ENCODE data around the gene ATP8B1.

Gene ATP8B1

DNA sequence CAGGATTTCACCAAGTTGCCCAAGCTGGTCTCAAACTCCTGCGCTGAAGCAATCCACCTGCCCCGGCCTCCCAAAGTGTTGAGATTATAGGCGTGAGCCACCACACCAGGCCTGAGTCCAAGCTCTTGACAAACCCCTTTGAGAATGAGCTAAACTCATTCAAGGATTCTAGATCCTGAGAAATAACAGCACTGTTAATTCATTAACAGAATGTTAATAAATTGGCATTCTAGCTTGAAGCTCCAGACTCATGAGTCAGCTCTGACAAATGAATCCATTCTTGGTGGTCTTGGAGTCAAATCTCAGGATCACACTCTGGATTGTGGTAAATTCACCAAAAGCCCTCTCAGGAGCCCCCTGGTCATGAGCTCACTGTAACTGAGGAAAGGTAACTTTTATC is 183.2 kb downstream of the ATP8B1 start:
- peak overlapping the region; percentile 88 for H3K4me3 ChIP-seq (replicated peaks; ENCODE audit: low read depth, low read length)
- TF ChIP-seq, protein P1, sequence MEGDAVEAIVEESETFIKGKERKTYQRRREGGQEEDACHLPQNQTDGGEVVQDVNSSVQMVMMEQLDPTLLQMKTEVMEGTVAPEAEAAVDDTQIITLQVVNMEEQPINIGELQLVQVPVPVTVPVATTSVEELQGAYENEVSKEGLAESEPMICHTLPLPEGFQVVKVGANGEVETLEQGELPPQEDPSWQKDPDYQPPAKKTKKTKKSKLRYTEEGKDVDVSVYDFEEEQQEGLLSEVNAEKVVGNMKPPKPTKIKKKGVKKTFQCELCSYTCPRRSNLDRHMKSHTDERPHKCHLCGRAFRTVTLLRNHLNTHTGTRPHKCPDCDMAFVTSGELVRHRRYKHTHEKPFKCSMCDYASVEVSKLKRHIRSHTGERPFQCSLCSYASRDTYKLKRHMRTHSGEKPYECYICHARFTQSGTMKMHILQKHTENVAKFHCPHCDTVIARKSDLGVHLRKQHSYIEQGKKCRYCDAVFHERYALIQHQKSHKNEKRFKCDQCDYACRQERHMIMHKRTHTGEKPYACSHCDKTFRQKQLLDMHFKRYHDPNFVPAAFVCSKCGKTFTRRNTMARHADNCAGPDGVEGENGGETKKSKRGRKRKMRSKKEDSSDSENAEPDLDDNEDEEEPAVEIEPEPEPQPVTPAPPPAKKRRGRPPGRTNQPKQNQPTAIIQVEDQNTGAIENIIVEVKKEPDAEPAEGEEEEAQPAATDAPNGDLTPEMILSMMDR (IDR thresholded peaks at IDR 0.05; ENCODE audit: low read depth, low read length, missing control alignments) = no peak
- no peak for DNase-seq (ENCODE audit: extremely low read depth, low read depth)

DNA sequence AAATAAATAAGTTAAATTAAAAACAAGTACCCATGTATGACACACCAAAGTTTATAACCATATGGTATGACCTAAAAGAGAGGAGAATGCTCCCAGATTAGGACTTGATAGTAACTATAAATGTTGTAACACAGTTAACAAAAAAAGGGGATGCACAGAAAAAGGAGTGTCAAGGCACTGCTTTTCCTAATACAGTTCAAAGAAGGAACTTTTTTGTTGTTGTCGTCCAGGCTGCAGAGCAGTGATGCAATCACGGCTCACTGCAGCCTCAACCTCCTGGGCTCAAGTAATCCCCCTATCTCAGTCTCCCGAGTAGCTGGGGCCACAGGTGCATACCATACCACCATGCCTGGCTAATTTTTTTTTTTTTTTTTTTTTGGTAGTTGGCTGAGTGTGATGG is 184.2 kb downstream of the ATP8B1 start:
- TF ChIP-seq, protein P1 (IDR thresholded peaks at IDR 0.05; ENCODE audit: low read depth, low read length, missing control alignments) = no peak
- DNase-seq (ENCODE audit: extremely low read depth, low read depth) = no peak
- no peak overlapping the region for H3K4me3 ChIP-seq (replicated peaks; ENCODE audit: low read depth, low read length)

DNA sequence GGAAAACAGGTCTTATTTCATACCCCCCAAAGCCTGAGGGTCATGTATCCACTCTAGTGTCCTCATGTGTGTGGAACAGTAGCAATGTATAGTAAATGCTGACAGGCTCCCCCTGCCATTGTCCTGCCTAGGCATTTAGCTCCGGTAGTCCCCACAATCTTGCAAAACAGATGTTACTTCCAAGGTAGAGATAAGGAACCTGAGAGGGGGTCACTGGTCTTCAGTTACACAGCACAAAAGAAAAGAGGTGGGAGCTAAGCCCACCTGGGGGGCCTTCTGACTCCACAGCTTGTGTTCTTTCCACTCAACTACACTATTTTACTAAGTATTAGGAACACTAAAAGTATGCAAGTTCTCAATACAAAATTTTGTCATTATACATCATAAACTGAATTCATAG is 199.2 kb downstream of the ATP8B1 start:
- DNase-seq (ENCODE audit: extremely low read depth, low read depth) = no peak
- TF ChIP-seq, protein P1 (IDR thresholded peaks at IDR 0.05; ENCODE audit: low read depth, low read length, missing control alignments) = no peak

More for the DNA sequence above, 199.2 kb downstream of the ATP8B1 start:
- H3K4me3 ChIP-seq (replicated peaks; ENCODE audit: low read depth, low read length) = no peak overlapping the region
